IMR-90 (cell line): ENCODE results near the gene VPS13A. TPM values are rescaled to one million over a fixed set of nuclear protein-coding genes. Genes with fewer than 3 reads are reported as not detected.

Experiments
- ATAC-seq: fragments of 200-7000 bp; cut with Tn5 transposase; 2 replicates; pipeline ENCODE4 v1.9.1; 2020; ENCODE audit warnings: low read depth, mild to moderate bottlenecking, moderate library complexity
- BruUV-seq: library from RNA; stranded (reverse); fragments of 400-500 nt; replicated peaks from 2 replicates; lab custom pipeline; 2021; lab: Mats Ljungman, UMichigan
- CTCF ChIA-PET: fragments of 300-600 bp; formaldehyde crosslinking; extraction: SDS; loops from one replicate; lab custom pipeline; 2021; ENCODE audit warnings: antibody characterized with exemption; lab: Yijun Ruan, JAX
- POLR2A ChIA-PET: fragments of 300-600 bp; sonication (Branson Sonifier 250); formaldehyde crosslinking; loops from one replicate; lab custom pipeline; 2022; ENCODE audit warnings: antibody characterized with exemption; ENCODE audit not compliant: unreplicated experiment; lab: Charles Lee
- DNase-seq: peaks from one replicate; pipeline ENCODE4 v3.0.0; 2013
- H2AFZ ChIP-seq: replicated peaks from 2 replicates; pipeline ENCODE3; 2013; ENCODE audit warnings: low read length, mild to moderate bottlenecking; ENCODE audit not compliant: poor library complexity
- H2AK5ac ChIP-seq: 2 replicates; pipeline ENCODE4 v1.6.1; 2013; ENCODE audit warnings: low read depth, low read length, inconsistent platforms
- H2AK9ac ChIP-seq: replicated peaks from 2 replicates; pipeline ENCODE3; 2013; ENCODE audit warnings: mild to moderate bottlenecking, low read depth, low read length, moderate library complexity; ENCODE audit not compliant: poor library complexity
- H2BK120ac ChIP-seq: 2 replicates; pipeline ENCODE4 v1.6.1; 2013; ENCODE audit warnings: low read depth, low read length, inconsistent platforms
- H2BK15ac ChIP-seq: 3 replicates; pipeline ENCODE4 v1.6.1; 2013; ENCODE audit warnings: low read depth, low read length, inconsistent platforms
- H2BK20ac ChIP-seq: 2 replicates; pipeline ENCODE4 v1.6.1; 2013; ENCODE audit warnings: low read depth, mild to moderate bottlenecking, inconsistent platforms, low read length, moderate library complexity
- H2BK5ac ChIP-seq: 2 replicates; pipeline ENCODE4 v1.6.1; 2013; ENCODE audit warnings: mild to moderate bottlenecking, low read depth, low read length, inconsistent platforms; ENCODE audit not compliant: poor library complexity, severe bottlenecking
- H3K14ac ChIP-seq: replicated peaks from 2 replicates; pipeline ENCODE4 v1.6.1; 2013; ENCODE audit warnings: low read depth, low read length, inconsistent platforms
- H3K18ac ChIP-seq: 2 replicates; pipeline ENCODE4 v1.6.1; 2013; ENCODE audit warnings: low read depth, low read length, control low read depth
- H3K23ac ChIP-seq: 2 replicates; pipeline ENCODE4 v1.6.1; 2013; ENCODE audit warnings: low read depth, low read length, inconsistent platforms
- H3K27ac ChIP-seq: 2 replicates; pipeline ENCODE4 v1.5.1; 2013; ENCODE audit warnings: mild to moderate bottlenecking, control low read depth, low read length; ENCODE audit not compliant: insufficient read depth
- H3K27me3 ChIP-seq: 2 replicates; pipeline ENCODE4 v1.6.1; 2013; ENCODE audit warnings: low read length; ENCODE audit not compliant: control insufficient read depth, insufficient read depth
- H3K36me3 ChIP-seq: 2 replicates; pipeline ENCODE4 v1.6.1; 2013; ENCODE audit warnings: low read length, mixed read lengths; ENCODE audit not compliant: control insufficient read depth, insufficient read depth
- H3K4ac ChIP-seq: 2 replicates; pipeline ENCODE4 v1.6.1; 2013; ENCODE audit warnings: low read depth, low read length, inconsistent platforms
- H3K4me1 ChIP-seq: 2 replicates; pipeline ENCODE4 v1.6.1; 2013; ENCODE audit warnings: low read length, mixed read lengths; ENCODE audit not compliant: control insufficient read depth, insufficient read depth
- H3K4me2 ChIP-seq: 2 replicates; pipeline ENCODE4 v1.6.1; 2013; ENCODE audit warnings: low read depth, mild to moderate bottlenecking, control low read depth, low read length, moderate library complexity
- H3K4me3 ChIP-seq: 2 replicates; pipeline ENCODE4 v1.5.1; 2013; ENCODE audit warnings: low read depth, mild to moderate bottlenecking, control low read depth, low read length, moderate library complexity; ENCODE audit not compliant: insufficient read depth
- H3K56ac ChIP-seq: 2 replicates; pipeline ENCODE4 v1.6.1; 2013; ENCODE audit warnings: low read length, inconsistent platforms; ENCODE audit not compliant: insufficient read depth; ENCODE audit errors: extremely low read depth
- H3K79me1 ChIP-seq, 2 experiments: 2 replicates each; pipeline ENCODE4 v1.6.1; 2013; ENCODE audit warnings: low read length in 2 of 2, inconsistent platforms in 1 of 2, low read depth in 1 of 2
- H3K9ac ChIP-seq: 2 replicates; pipeline ENCODE4 v1.6.1; 2013; ENCODE audit warnings: low read depth, low read length, control low read depth
- H3K9me1 ChIP-seq: 2 replicates; pipeline ENCODE4 v1.6.1; 2013; ENCODE audit warnings: low read length, inconsistent platforms; ENCODE audit not compliant: insufficient read depth
- H3K9me3 ChIP-seq: 2 replicates; pipeline ENCODE4 v1.6.1; 2013; ENCODE audit warnings: low read length; ENCODE audit not compliant: control insufficient read depth, insufficient read depth
- H4K20me1 ChIP-seq: 2 replicates; pipeline ENCODE4 v1.6.1; 2013; ENCODE audit warnings: low read length, inconsistent platforms; ENCODE audit not compliant: insufficient read depth
- H4K5ac ChIP-seq: 2 replicates; pipeline ENCODE4 v1.6.1; 2013; ENCODE audit warnings: mild to moderate bottlenecking, low read depth, low read length, control low read depth
- H4K8ac ChIP-seq, 2 experiments: 2 replicates each; pipeline ENCODE4 v1.6.1; 2013; ENCODE audit warnings: low read depth in 2 of 2, low read length in 2 of 2, control low read depth in 1 of 2, inconsistent platforms in 1 of 2
- H4K91ac ChIP-seq: 2 replicates; pipeline ENCODE4 v1.6.1; 2013; ENCODE audit warnings: low read depth, low read length, inconsistent platforms; ENCODE audit not compliant: insufficient read depth
- CTCF ChIP-seq: conservative IDR thresholded peaks from 2 replicates; pipeline ENCODE4 v1.5.1; 2012; ENCODE audit warnings: mild to moderate bottlenecking, low read depth, low read length, improper control_type of control experiment
- MAFK ChIP-seq: IDR thresholded peaks from 2 replicates; pipeline ENCODE4 v1.6.1; 2012; ENCODE audit warnings: low read depth, low read length, improper control_type of control experiment
- MAZ ChIP-seq: IDR thresholded peaks from 2 replicates; pipeline ENCODE4 v1.6.1; 2012; ENCODE audit warnings: low read depth, mild to moderate bottlenecking, low read length, improper control_type of control experiment, moderate library complexity, borderline replicate concordance
- MXI1 ChIP-seq: IDR thresholded peaks from 2 replicates; pipeline ENCODE4 v1.6.1; 2012; ENCODE audit warnings: low read depth, mild to moderate bottlenecking, low read length, moderate library complexity, borderline replicate concordance
- NFE2L2 ChIP-seq: fragments of 150-350 bp; IDR thresholded peaks from 2 replicates; pipeline ENCODE4 v1.6.1; 2016; ENCODE audit warnings: low read depth, mild to moderate bottlenecking, low read length
- RAD21 ChIP-seq: IDR thresholded peaks from 2 replicates; pipeline ENCODE4 v1.6.1; 2012; ENCODE audit warnings: low read length, improper control_type of control experiment
- RCOR1 ChIP-seq: IDR thresholded peaks from 2 replicates; pipeline ENCODE4 v1.6.1; 2012; ENCODE audit warnings: mild to moderate bottlenecking, low read length, improper control_type of control experiment; ENCODE audit not compliant: insufficient replicate concordance
- RFX5 ChIP-seq: IDR thresholded peaks from 2 replicates; pipeline ENCODE4 v1.8.0; 2012; ENCODE audit warnings: low read depth, mild to moderate bottlenecking, low read length, moderate library complexity
- USF2 ChIP-seq: fragments of 150-350 bp; IDR thresholded peaks from 2 replicates; pipeline ENCODE4 v1.6.1; 2017; ENCODE audit warnings: mild to moderate bottlenecking, antibody characterized with exemption, low read length, low read depth
- WGBS, 2 experiments: methylation state at CpG; one replicate each; pipeline versions ENCODE4 v1.1.5 to v1.1.7; 2013; ENCODE audit warnings: missing lambda C conversion rate in 2 of 2; ENCODE audit not compliant: insufficient read length in 1 of 2; ENCODE audit errors: extremely low coverage in 2 of 2; 5-methylcytosine and 5-hydroxymethylcytosine counted together
- dilution Hi-C: fragments of 300-500 bp; cut with HindIII; formaldehyde crosslinking; loops from one replicate; pipeline ENCODE4 v1.14.3; 2018; ENCODE audit warnings: low sequenced_read_pairs; ENCODE audit not compliant: unreplicated experiment
- in situ Hi-C: fragments of 300-500 bp; cut with MboI; formaldehyde crosslinking; loops from 3 replicates; pipeline ENCODE4 v1.14.3; 2019; ENCODE audit warnings: low sequenced_read_pairs, inconsistent platforms, mixed read lengths
- intact Hi-C: fragments of 100-400 bp; cut with micrococcal nuclease; formaldehyde crosslinking; loops from 2 replicates; pipeline ENCODE4 v1.10.0; 2022
- polyA plus RNA-seq, 3 experiments: library from polyadenylated mRNA; depleted of rRNA; stranded (reverse); fragments of >200 nt; gene quantifications; 2 replicates each; pipeline ENCODE4 v1.2.3, GENCODE V29; 2012; ENCODE audit warnings: low replicate concordance in 1 of 3
- total RNA-seq: library from RNA; depleted of rRNA; stranded (reverse); fragments of >200 nt; gene quantifications from 2 replicates; pipeline ENCODE4 v1.2.3, GENCODE V29; 2012

Gene VPS13A
- total and polyA plus RNA-seq, 2 of the 4 experiments (the other 2 are of a cell fraction) = 10.4 to 26.5 TPM

GRCh38 chr9:77251050-77251449, 73.7 kb downstream of the VPS13A start:
- Histone ChIP-seq H3K79me1 (peaks cover 0 to 2% of the 10 kb centered on the region in 2 experiments; a peak in 1 of 4 replicates), H3K9me3 (no peaks in the 10 kb centered on the region), H3K9me1 (no peaks in the 10 kb centered on the region), H4K91ac (no peak overlapping the region), H3K4me1 (no peaks in the 10 kb centered on the region), H3K14ac (no peak overlapping the region), H3K4me2 (no peak overlapping the region), H3K4me3 (no peak overlapping the region), H3K23ac (no peak overlapping the region), H4K8ac (no peak overlapping the region), H4K5ac (no peak overlapping the region), H2BK120ac (no peak overlapping the region), H4K20me1 (no peaks in the 10 kb centered on the region), H2AK9ac (no peak overlapping the region), H3K9ac (no peak overlapping the region), H2BK5ac (no peak overlapping the region), H3K27me3 (no peaks in the 10 kb centered on the region), H2BK20ac (no peak overlapping the region), H3K56ac (no peak overlapping the region), H3K4ac (no peak overlapping the region), H3K36me3 (peaks cover 3% of the 10 kb centered on the region; the same call in 1 of the 2 replicates), H3K18ac (no peak overlapping the region), H2AFZ (no peak overlapping the region), H3K27ac (no peak overlapping the region), H2AK5ac (no peak overlapping the region), H2BK15ac (no peak overlapping the region)
- intact Hi-C loops = no loop called here
- dilution Hi-C loops = no loop called here
- ChIA-PET POLR2A (no interaction called here), CTCF (no interaction called here)
- WGBS, 2 experiments = no CpG with 5 or more reads among the region's 1 CpG
- DNase-seq (no peak), ATAC-seq (no peak)
- BruUV-seq = no TSS peak
- TF ChIP-seq RFX5 = no peak
- no peak for TF ChIP-seq CTCF
- no peak for TF ChIP-seq NFE2L2
- no peak for TF ChIP-seq USF2
- no peak for TF ChIP-seq RCOR1
- TF ChIP-seq MXI1 = no peak
- no peak for TF ChIP-seq RAD21
- no peak for TF ChIP-seq MAFK
- TF ChIP-seq MAZ = no peak
- in situ Hi-C loops = no loop called here
